Measurements from ENCODE around the gene NKX2-3. TPM values are rescaled to one million over a fixed set of nuclear protein-coding genes. Genes with fewer than 3 reads are reported as not detected.

The NKX2-3 gene
- total and polyA plus RNA-seq, 8 donors: 0.45 to 5.8 (median 1.1) TPM; not detected in 1

DNA sequence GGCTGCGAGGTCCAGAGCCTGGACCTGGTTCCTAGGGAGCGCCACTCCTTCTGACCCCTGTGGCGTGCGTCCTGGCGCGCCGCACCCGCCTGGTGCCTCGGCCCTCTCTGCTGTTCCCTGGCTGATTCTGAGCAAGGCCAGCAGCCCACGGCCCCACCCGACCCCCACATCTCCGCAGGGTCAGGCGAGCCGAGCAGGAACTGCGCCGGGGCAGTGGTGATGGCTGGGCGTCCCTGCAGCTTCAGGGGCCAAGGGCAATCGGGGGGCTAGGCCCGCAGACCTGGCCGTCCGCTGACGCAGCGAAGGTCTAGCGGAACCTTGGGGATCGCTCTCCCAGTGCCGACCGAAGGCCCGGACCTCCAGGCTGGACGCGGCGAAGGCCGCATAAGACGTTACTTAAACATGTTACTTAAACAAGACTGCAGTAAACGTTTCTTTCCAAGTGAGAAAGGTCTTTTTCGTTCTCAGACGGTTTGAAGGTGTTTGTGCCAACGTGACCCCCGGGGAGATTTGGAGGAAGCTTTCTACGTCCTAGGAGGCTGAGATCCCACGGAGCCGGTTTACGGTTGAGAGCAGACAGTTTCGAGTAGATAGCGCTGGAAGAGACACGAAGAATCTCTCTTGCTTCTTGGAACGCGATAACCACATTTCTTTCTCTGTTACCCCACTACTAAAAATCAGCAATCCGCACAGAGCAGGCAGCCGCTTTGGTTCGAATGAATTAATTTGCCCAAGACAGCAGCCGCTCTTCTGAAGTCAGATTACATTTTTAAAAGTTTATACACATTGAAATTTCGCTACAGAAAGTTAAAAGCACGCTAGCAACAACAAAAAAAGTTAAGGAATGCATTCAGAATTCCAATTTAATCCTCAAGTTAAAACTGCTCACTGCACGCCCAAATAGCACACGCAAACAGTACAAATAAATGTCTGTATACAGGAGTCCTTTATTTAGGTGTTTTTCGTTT, 4.9 kb upstream of the NKX2-3 start:
- H3K27ac ChIP-seq: peak overlapping the region in 3 of 5 donors; percentile 32 to 68 (median 38)
- H3K27me3 ChIP-seq: peaks cover 61 to 100% (median 94%) of the 10 kb centered on the region in 3 donors
- 14 to 21% (median 17%) methylated on average over 34 to 56 of the region's 56 CpGs for WGBS, 5 donors
- intact Hi-C loops (cut with DNase I; ENCODE audit: low total_unique reads): no loop called here
- no peaks in the 10 kb centered on the region for H3K9me3 ChIP-seq
- no peaks in the 10 kb centered on the region for H3K36me3 ChIP-seq
- peak overlapping the region in 1 of 4 donors; percentile 4 for H3K4me3 ChIP-seq
- H3K4me1 ChIP-seq: peaks cover 12 to 46% (median 28%) of the 10 kb centered on the region in 4 donors
- DNase-seq: no peak
- TF ChIP-seq, protein P1, sequence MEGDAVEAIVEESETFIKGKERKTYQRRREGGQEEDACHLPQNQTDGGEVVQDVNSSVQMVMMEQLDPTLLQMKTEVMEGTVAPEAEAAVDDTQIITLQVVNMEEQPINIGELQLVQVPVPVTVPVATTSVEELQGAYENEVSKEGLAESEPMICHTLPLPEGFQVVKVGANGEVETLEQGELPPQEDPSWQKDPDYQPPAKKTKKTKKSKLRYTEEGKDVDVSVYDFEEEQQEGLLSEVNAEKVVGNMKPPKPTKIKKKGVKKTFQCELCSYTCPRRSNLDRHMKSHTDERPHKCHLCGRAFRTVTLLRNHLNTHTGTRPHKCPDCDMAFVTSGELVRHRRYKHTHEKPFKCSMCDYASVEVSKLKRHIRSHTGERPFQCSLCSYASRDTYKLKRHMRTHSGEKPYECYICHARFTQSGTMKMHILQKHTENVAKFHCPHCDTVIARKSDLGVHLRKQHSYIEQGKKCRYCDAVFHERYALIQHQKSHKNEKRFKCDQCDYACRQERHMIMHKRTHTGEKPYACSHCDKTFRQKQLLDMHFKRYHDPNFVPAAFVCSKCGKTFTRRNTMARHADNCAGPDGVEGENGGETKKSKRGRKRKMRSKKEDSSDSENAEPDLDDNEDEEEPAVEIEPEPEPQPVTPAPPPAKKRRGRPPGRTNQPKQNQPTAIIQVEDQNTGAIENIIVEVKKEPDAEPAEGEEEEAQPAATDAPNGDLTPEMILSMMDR (IDR thresholded peaks at IDR 0.05): no peak
- TF ChIP-seq EP300 (IDR thresholded peaks at IDR 0.05) (no peak), POLR2AphosphoS5 (IDR thresholded peaks at IDR 0.05) (no peak), POLR2A (IDR thresholded peaks at IDR 0.05) (no peak)

DNA sequence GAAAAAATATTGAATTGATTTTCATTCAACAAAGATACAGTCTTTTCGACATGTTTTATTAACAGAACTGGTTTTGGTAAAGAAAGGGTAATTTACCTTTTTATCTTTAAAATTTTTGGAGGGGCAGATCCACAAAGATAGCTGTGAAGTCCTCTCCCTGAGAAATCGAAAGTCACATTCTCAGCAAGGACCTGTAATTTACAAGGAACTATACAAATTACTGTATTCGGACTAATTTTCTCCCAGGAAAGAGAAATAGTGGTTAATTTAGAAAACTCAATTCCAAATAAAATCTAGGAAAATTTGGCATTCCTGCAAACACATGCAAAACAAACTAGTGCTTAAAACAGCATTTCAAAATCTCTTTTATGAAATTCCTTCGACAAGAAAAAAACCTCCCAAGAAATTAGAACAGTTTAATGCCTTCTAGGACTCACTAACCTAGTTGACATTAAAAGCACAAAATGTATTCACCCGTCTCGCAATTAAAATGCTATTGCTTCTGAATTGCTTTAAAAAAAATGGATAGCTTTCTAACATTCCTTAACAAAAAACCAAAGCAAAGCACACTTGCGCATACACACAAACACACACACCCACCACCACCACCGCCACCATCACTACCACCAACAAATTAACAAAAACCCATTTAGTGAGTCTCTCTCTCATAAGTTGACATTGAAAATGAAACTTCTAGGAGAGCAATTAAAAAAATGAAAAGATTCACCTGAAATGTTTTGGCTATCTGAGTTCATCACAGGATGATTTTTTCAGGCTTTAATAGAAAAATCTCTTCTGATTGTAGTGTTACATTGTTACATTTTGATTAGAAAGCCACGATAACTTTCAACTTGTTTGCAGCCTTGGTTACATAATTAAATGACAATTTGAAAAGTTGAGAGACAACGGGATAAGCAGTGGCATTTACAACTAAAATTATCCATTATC, 4.0 kb upstream of the NKX2-3 start:
- no peak overlapping the region for H3K4me3 ChIP-seq
- no peaks in the 10 kb centered on the region for H3K9me3 ChIP-seq
- H3K27me3 ChIP-seq: peaks cover 63 to 100% (median 94%) of the 10 kb centered on the region in 3 donors
- DNase-seq: no peak
- intact Hi-C loops (cut with DNase I; ENCODE audit: low total_unique reads): no loop called here
- no peaks in the 10 kb centered on the region for H3K36me3 ChIP-seq
- H3K4me1 ChIP-seq: peaks cover 6 to 46% (median 28%) of the 10 kb centered on the region in 4 donors
- TF ChIP-seq, protein P1 (IDR thresholded peaks at IDR 0.05): no peak
- no peak for TF ChIP-seq POLR2AphosphoS5 (IDR thresholded peaks at IDR 0.05)
- TF ChIP-seq POLR2A (IDR thresholded peaks at IDR 0.05): no peak
- no peak for TF ChIP-seq EP300 (IDR thresholded peaks at IDR 0.05)
- 17 to 22% (median 19%) methylated on average over 10 of the region's 10 CpGs for WGBS, 5 donors
- peak overlapping the region in 1 of 5 donors; percentile 17 for H3K27ac ChIP-seq

DNA sequence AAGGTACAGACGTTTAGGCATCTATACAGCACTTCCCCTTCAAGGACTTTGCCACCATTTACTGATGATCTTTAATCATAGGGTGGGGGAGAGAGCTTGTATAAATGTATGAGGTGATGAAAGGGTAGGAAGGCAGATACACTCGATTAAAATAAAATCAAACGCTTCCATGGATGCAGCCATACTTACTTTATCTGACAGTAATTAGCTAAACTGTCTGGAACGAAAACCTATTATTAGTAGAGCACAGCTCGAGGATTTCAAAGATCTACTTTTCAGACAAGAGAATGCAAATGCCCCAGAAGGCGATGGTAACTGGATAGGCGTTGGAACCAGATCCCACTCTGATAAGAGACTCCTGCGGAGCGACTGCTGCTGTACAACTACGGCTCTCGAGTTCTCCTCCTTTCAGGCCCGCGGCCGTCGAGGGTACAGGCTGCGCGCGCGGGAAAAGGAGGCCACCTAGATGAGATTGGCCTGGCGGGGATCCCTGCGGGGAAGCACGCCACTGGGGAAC, 3.1 kb upstream of the NKX2-3 start:
- no peak for TF ChIP-seq EP300 (IDR thresholded peaks at IDR 0.05)
- TF ChIP-seq POLR2AphosphoS5 (IDR thresholded peaks at IDR 0.05): no peak
- no peak for TF ChIP-seq POLR2A (IDR thresholded peaks at IDR 0.05)
- TF ChIP-seq, protein P1 (IDR thresholded peaks at IDR 0.05): no peak
- Histone ChIP-seq H3K4me3 (no peak overlapping the region), H3K27ac (peak overlapping the region; percentile 23 to 65 (median 47)), H3K27me3 (peaks cover 57 to 100% (median 94%) of the 10 kb centered on the region in 3 donors), H3K36me3 (no peaks in the 10 kb centered on the region), H3K9me3 (no peaks in the 10 kb centered on the region), H3K4me1 (peaks cover 8 to 50% (median 32%) of the 10 kb centered on the region in 4 donors)
- 14 to 19% (median 16%) methylated on average over 20 to 22 of the region's 22 CpGs for WGBS, 5 donors
- no peak for DNase-seq
- intact Hi-C loops (cut with DNase I; ENCODE audit: low total_unique reads): no loop called here

Data from stomach (tissue), 9 donors.